IMR-90 (cell line): ENCODE data around the gene SSH2.

ENCODE experiments used
- CEBPB ChIP-seq: IDR thresholded peaks from 2 replicates; pipeline ENCODE4 v1.6.1; 2012; ENCODE audit warnings: low read depth, low read length, improper control_type of control experiment
- CTCF ChIP-seq: conservative IDR thresholded peaks from 2 replicates; pipeline ENCODE4 v1.5.1; 2012; ENCODE audit warnings: mild to moderate bottlenecking, low read depth, low read length, improper control_type of control experiment
- ELK1 ChIP-seq: fragments of 150-350 bp; IDR thresholded peaks from 2 replicates; pipeline ENCODE4 v1.6.1; 2016; ENCODE audit warnings: low read depth, mild to moderate bottlenecking, low read length, moderate library complexity, borderline replicate concordance
- FOS ChIP-seq: fragments of 150-350 bp; IDR thresholded peaks from 2 replicates; pipeline ENCODE4 v1.6.1; 2016; ENCODE audit warnings: low read depth, low read length
- MAFK ChIP-seq: IDR thresholded peaks from 2 replicates; pipeline ENCODE4 v1.6.1; 2012; ENCODE audit warnings: low read depth, low read length, improper control_type of control experiment
- MXI1 ChIP-seq: IDR thresholded peaks from 2 replicates; pipeline ENCODE4 v1.6.1; 2012; ENCODE audit warnings: low read depth, mild to moderate bottlenecking, low read length, moderate library complexity, borderline replicate concordance
- POLR2A ChIP-seq: IDR thresholded peaks from 2 replicates; pipeline ENCODE4 v1.6.1; 2012; ENCODE audit warnings: mild to moderate bottlenecking, low read depth, low read length
- RAD21 ChIP-seq: IDR thresholded peaks from 2 replicates; pipeline ENCODE4 v1.6.1; 2012; ENCODE audit warnings: low read length, improper control_type of control experiment
- RCOR1 ChIP-seq: IDR thresholded peaks from 2 replicates; pipeline ENCODE4 v1.6.1; 2012; ENCODE audit warnings: mild to moderate bottlenecking, low read length, improper control_type of control experiment; ENCODE audit not compliant: insufficient replicate concordance
- SMC3 ChIP-seq: fragments of 150-350 bp; IDR thresholded peaks from 2 replicates; pipeline ENCODE4 v1.6.1; 2016; ENCODE audit warnings: low read depth, mild to moderate bottlenecking, antibody characterized with exemption, low read length, moderate library complexity
- USF2 ChIP-seq: fragments of 150-350 bp; IDR thresholded peaks from 2 replicates; pipeline ENCODE4 v1.6.1; 2017; ENCODE audit warnings: mild to moderate bottlenecking, antibody characterized with exemption, low read length, low read depth

- TF ChIP-seq POLR2A (no peak), CTCF (no peak), SMC3 (no peak), RAD21 (no peak), MAFK (no peak), RCOR1 (no peak), ELK1 (no peak), MXI1 (no peak), CEBPB (no peak), USF2 (no peak), FOS (no peak)
Observed at GRCh38 chr17:29699283-29699682, 230.7 kb downstream of the SSH2 start.
